ENCODE measurements around the gene IFFO2. TPM values are rescaled to one million over a fixed set of nuclear protein-coding genes. Genes with fewer than 3 reads are reported as not detected.

The IFFO2 gene
- total and polyA plus RNA-seq, 2 of the 8 experiments (the other 6 are each of a cell fraction or from before 2014, with no cell fraction given) = 6.6 to 10.4 TPM

DNA sequence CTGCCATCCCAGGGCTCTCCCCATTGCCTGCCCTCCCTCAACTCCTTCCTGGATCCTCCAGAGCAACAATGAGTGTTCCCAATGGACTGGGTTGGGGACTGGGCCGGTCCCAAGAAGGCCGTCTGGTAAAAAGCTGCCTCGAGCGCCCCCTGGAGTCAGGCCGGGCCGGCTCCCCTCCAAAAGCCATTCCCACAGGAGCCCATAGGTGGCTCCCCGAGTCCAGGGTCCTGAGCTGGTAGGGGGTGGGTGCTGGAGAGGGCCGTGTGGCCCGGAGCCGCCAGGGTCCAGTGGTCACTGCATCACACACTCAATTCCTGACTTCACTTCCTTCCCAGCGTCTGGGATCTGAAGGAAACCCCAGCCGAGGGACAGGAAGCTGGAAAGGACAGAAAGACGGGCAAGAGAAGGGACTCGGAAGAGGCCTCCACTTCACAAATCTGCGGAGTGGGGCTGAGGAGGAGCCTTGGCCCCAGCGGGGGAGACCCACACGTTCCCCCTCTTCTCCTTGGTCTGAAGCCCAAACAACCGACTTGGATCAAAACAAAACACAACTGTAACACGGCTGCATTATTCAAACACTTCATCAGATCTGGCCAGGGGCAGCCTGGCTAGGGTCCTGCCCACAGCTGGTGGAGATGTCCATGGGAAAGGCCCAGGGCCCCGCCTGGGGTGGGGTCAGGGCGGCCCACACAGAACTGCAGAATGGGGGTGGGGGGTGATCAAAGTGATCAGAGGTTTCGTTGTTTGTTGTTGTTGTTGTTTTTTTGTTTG lies 43.2 kb downstream of the IFFO2 start (continued):
- TF ChIP-seq BACH1 (IDR thresholded peaks at IDR 0.05; ENCODE audit: low read length) (no peak), CBX8 (IDR thresholded peaks at IDR 0.05; ENCODE audit: borderline replicate concordance, low read depth, low read length) (no peak), ATF3 (IDR thresholded peaks at IDR 0.05; ENCODE audit: insufficient read depth, low read depth, low read length) (peak; percentile 57; the same call in 1 of the 2 replicates), RNF2 (IDR thresholded peaks at IDR 0.05; ENCODE audit: borderline replicate concordance, low read depth, low read length, missing control alignments, poor library complexity, severe bottlenecking) (no peak)
- TF ChIP-seq, protein P1, sequence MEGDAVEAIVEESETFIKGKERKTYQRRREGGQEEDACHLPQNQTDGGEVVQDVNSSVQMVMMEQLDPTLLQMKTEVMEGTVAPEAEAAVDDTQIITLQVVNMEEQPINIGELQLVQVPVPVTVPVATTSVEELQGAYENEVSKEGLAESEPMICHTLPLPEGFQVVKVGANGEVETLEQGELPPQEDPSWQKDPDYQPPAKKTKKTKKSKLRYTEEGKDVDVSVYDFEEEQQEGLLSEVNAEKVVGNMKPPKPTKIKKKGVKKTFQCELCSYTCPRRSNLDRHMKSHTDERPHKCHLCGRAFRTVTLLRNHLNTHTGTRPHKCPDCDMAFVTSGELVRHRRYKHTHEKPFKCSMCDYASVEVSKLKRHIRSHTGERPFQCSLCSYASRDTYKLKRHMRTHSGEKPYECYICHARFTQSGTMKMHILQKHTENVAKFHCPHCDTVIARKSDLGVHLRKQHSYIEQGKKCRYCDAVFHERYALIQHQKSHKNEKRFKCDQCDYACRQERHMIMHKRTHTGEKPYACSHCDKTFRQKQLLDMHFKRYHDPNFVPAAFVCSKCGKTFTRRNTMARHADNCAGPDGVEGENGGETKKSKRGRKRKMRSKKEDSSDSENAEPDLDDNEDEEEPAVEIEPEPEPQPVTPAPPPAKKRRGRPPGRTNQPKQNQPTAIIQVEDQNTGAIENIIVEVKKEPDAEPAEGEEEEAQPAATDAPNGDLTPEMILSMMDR (IDR thresholded peaks at IDR 0.05; ENCODE audit: control extremely low read depth in 1 of 3, insufficient read depth in 1 of 3, low read depth in 1 of 3, low read length in 3 of 3) = peak; percentile 97 to 100 (median 100)
- TF ChIP-seq, protein P2, sequence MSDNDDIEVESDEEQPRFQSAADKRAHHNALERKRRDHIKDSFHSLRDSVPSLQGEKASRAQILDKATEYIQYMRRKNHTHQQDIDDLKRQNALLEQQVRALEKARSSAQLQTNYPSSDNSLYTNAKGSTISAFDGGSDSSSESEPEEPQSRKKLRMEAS (IDR thresholded peaks at IDR 0.05) = 0 out of 2 replicates have a peak, but pooled peaks have one; percentile 21
